H7 (cell line): ENCODE data around the gene FAM184B. TPM values are rescaled to one million over a fixed set of nuclear protein-coding genes. Genes with fewer than 3 reads are reported as not detected.

Experiments
- DNase-seq: peaks from one replicate; pipeline ENCODE4 v3.0.0; 2012
- H3K27me3 ChIP-seq: 2 replicates; pipeline ENCODE4 v1.6.0; 2011; ENCODE audit warnings: mild to moderate bottlenecking, low read length; ENCODE audit not compliant: control insufficient read depth, insufficient read depth
- H3K36me3 ChIP-seq: replicated peaks from 2 replicates; pipeline ENCODE4 v1.5.1; 2011; ENCODE audit warnings: low read length; ENCODE audit not compliant: control insufficient read depth, insufficient read depth
- H3K4me3 ChIP-seq: 2 replicates; pipeline ENCODE4 v1.5.1; 2011; ENCODE audit warnings: low read depth, mild to moderate bottlenecking, control low read depth, low read length, moderate library complexity; ENCODE audit not compliant: insufficient read depth
- total RNA-seq: library from RNA; depleted of rRNA; stranded (reverse); fragments of >200 nt; shearing (Covaris generic); gene quantifications from 2 replicates; pipeline ENCODE4 v1.2.3, GENCODE V29; 2014; rRNA removed

FAM184B gene
- not detected in 2 replicates for total RNA-seq

DNA sequence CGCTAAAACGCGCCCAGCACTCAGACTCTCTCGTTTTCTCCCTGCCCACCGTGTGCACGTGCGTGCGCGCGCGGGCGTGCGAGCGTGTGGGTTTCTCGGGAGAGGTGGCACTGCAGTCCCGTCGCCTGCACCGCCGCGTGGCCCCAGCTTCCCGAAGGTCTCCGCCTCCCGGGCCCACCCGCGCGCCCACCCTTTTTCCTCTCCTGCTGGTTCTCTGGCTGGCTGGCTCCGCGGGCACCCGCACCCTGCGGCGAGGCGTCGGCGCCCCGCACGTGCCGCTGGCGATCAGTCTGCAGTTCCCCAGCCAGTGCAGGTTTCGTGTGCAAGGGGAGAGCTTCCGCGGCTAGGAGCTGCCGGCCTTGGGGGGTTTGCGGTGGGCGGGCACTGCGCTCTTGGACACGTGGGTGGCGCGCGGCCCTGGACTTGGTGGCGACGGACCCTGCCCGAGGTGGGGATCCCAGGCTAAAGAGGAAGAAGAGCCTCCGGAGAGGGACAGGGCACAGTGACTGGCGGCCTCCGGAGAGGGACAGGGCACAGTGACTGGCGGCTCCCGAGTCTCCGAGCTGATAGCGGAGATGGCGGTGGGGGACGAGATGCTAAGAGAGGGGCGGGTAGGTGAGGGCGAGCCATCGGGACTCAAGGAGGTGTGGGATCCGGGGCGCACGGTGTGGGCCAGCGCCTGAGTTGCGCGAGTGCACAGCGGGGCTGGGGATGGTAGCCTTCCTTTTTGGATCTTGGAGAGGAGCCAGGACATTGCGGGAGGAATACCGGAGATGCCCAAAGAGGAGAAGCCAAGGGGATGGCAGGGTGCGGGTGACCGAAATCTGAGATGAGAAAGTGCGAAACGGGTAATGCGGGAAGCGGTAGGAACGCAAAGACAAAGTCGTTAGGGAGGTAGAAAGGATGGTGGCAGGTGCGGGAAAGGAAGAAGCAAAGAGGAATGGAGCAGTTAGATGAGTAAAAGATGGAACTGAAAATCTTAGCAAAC, at the start of gene FAM184B:
Gene FAM184B, minus strand, starts transcription at position 322 of the 988 bp plus-strand sequence. CDS start 322 bp downstream, outside the sequence.
- peak within 1 kb of the TSS; percentile 42 for H3K4me3 ChIP-seq
- DNase-seq, result peak; percentile 71
- H3K36me3 ChIP-seq, result no peaks in the 10 kb centered on the region
- H3K27me3 ChIP-seq, result peaks cover 36% of the 10 kb centered on the region

DNA sequence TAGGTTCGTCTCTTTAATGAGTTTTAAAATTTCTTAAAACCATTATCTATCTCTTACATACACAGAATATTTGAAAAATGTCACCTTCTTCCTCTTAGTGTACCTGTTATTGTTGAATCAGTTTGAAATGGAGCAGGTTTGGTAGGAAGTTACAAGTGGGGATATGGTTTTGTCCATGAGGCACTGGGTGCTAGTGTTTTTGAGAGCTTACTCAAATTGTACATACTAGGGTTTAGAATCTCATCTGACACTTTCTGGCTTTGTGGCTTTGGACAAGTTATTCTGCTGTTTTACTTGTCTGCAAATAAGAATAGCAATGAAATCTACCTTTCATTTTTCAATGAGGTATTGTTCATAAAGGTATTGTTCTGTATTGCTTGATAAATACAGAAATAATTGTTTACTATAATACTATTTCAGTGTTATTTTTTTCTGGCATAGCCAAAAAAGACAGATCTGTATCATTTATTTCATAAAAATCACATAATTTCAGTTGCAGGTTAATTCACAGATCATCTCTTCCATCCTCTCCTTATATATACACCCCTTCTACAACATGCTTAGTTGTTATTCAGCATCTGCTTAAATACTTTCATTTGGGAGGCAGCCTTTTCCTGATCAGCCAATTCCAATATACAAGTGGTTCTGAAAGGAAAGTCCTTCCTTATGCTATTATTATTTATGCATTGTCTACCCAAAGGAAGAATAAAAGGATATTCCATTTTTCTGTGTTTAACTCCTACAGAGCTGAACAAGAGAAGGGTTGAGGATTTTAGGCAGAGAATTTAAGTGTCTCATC, 42.6 kb upstream of the FAM184B start:
- H3K27me3 ChIP-seq, result no peaks in the 10 kb centered on the region
- no peak for DNase-seq
- H3K4me3 ChIP-seq, result no peak overlapping the region
- peaks cover 4% of the 10 kb centered on the region for H3K36me3 ChIP-seq

DNA sequence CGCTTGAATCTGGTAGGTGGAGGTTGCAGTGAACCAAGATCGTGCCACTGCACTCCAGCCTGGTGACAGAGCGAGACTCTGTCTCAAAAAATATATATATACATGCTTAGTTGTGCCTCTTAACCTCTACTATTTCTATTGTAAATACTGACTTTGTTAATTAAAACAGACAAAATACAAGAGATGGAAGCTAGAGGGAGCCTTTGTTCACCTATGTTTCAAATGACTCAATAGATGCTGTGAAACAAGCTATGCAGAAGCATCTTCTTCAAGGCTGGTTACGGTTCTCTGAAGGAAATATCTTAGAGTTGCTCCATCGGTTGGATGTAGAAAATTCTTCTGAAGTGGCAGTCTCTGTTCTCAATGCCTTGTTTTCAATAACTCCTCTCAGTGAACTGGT, 35.6 kb upstream of the FAM184B start:
- no peak for DNase-seq
- H3K4me3 ChIP-seq, result no peak overlapping the region
- H3K36me3 ChIP-seq, result peaks cover 3% of the 10 kb centered on the region

DNA sequence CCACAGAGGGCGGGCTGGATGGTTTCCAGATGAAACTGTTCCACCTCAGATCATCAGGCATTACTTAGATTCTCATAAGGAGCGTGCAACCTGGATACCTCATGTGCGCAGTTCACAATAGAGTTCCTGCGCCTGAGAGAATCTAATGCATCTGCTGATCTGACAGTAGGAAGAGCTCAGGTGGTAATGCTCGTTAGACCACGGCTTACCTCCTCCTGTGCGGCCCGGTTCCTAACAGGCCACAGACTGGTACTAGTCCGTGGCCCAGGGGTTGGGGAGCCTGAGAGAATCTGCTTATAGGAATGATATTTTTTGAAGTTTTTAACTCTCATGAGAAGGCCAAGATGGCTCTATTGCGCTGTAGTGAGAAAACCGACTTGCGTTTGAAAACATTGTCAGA, 34.7 kb upstream of the FAM184B start:
- Histone ChIP-seq H3K27me3 (no peaks in the 10 kb centered on the region), H3K36me3 (peaks cover 3% of the 10 kb centered on the region)

More for the DNA sequence above, 35.6 kb upstream of the FAM184B start:
- H3K27me3 ChIP-seq, result no peaks in the 10 kb centered on the region

GRCh38 chr4:17814140-17814539, 32.7 kb upstream of the FAM184B start:
- DNase-seq, result no peak
- H3K27me3 ChIP-seq, result no peaks in the 10 kb centered on the region
- no peak overlapping the region for H3K4me3 ChIP-seq
- peaks cover 3% of the 10 kb centered on the region for H3K36me3 ChIP-seq

More for the DNA sequence above, 34.7 kb upstream of the FAM184B start:
- no peak overlapping the region for H3K4me3 ChIP-seq
- DNase-seq, result no peak

DNA sequence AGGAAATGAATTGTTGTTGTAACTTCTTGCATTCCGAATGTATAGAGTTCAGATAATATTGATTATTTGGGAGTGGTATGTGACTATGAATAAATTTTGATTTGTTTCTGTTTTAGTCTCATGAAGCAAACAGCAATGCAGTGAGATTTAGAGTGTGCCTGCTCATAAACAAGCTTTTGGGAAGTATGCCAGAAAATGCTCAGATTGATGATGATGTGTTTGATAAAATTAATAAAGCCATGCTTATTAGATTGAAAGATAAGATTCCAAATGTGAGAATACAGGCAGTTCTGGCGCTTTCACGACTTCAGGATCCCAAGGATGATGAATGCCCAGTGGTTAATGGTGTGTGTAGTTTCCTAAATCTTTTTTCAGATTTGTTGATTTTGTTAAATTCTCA, 31.4 kb upstream of the FAM184B start:
- Histone ChIP-seq H3K4me3 (no peak overlapping the region; the same call in 1 of the 2 replicates), H3K36me3 (no peaks in the 10 kb centered on the region; the same call in 1 of the 2 replicates), H3K27me3 (no peaks in the 10 kb centered on the region)
- DNase-seq, result no peak

DNA sequence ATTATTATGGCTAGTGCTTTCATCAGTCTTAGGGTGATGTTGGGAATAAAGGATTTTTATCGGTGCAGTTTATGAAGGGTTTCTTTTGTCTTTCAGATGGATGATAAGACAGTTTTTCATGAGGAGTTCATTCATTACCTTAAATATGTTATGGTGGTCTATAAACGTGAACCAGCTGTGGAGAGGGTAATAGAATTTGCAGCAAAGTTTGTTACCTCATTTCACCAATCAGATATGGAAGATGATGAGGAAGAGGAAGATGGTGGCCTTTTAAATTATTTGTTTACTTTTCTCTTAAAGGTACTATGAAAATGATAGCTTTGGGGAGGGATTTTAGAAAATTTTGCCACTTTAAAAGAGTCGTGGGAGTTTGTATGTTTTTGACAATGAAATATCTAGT, 30.7 kb upstream of the FAM184B start:
- Histone ChIP-seq H3K27me3 (no peaks in the 10 kb centered on the region), H3K36me3 (no peaks in the 10 kb centered on the region; the same call in 1 of the 2 replicates), H3K4me3 (peak overlapping the region; percentile 78)
- no peak for DNase-seq

- Histone ChIP-seq H3K27me3 (no peaks in the 10 kb centered on the region), H3K36me3 (no peaks in the 10 kb centered on the region; the same call in 1 of the 2 replicates), H3K4me3 (peak overlapping the region; percentile 78)
- no peak for DNase-seq
These were observed 29.7 kb upstream of the FAM184B start for GRCh38 chr4:17811078-17811603.

GRCh38 chr4:17810260-17811077, 29.0 kb upstream of the FAM184B start, which contains the start of the genes DCAF16 and NCAPG:
Gene DCAF16, minus strand, starts transcription at chr4:17810757. Its CDS starts 6,616 bp downstream, at chr4:17804141.
Gene NCAPG, plus strand, starts transcription at chr4:17810979. Its CDS starts 99 bp downstream, at chr4:17811078.
- Histone ChIP-seq H3K27me3 (no peaks in the 10 kb centered on the region), H3K36me3 (no peaks in the 10 kb centered on the region), H3K4me3 (peak within 1 kb of the TSS; percentile 78)
- DNase-seq, result peak; percentile 93

- H3K4me3 ChIP-seq, result peak overlapping the region; percentile 78
- H3K27me3 ChIP-seq, result no peaks in the 10 kb centered on the region
- no peak for DNase-seq
- H3K36me3 ChIP-seq, result no peaks in the 10 kb centered on the region
These were observed 28.2 kb upstream of the FAM184B start for GRCh38 chr4:17809667-17810066.

- DNase-seq, result no peak
- Histone ChIP-seq H3K27me3 (no peaks in the 10 kb centered on the region), H3K36me3 (peaks cover 12% of the 10 kb centered on the region), H3K4me3 (no peak overlapping the region)
These were observed 26.0 kb upstream of the FAM184B start for GRCh38 chr4:17807446-17807845.

GRCh38 chr4:17805580-17806155, 24.2 kb upstream of the FAM184B start:
- peaks cover 12% of the 10 kb centered on the region for H3K36me3 ChIP-seq
- no peaks in the 10 kb centered on the region for H3K27me3 ChIP-seq
- no peak overlapping the region for H3K4me3 ChIP-seq
- no peak for DNase-seq

GRCh38 chr4:17797808-17798207, 16.4 kb upstream of the FAM184B start:
- H3K36me3 ChIP-seq, result peaks cover 2% of the 10 kb centered on the region
- H3K4me3 ChIP-seq, result no peak overlapping the region
- DNase-seq, result no peak
- no peaks in the 10 kb centered on the region for H3K27me3 ChIP-seq
